ENCODE measurements around the gene POLR3E.

Gene POLR3E, protein sequence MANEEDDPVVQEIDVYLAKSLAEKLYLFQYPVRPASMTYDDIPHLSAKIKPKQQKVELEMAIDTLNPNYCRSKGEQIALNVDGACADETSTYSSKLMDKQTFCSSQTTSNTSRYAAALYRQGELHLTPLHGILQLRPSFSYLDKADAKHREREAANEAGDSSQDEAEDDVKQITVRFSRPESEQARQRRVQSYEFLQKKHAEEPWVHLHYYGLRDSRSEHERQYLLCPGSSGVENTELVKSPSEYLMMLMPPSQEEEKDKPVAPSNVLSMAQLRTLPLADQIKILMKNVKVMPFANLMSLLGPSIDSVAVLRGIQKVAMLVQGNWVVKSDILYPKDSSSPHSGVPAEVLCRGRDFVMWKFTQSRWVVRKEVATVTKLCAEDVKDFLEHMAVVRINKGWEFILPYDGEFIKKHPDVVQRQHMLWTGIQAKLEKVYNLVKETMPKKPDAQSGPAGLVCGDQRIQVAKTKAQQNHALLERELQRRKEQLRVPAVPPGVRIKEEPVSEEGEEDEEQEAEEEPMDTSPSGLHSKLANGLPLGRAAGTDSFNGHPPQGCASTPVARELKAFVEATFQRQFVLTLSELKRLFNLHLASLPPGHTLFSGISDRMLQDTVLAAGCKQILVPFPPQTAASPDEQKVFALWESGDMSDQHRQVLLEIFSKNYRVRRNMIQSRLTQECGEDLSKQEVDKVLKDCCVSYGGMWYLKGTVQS

GRCh38 chr16:22297114-22297870, at the start of gene POLR3E:
POLR3E (plus strand) TSS chr16:22297409; CDS start chr16:22302969, 5,560 bp downstream.
- DNase-seq (ENCODE audit: low read depth) = peak; percentile 88
- TF ChIP-seq CTCF (IDR thresholded peaks at IDR 0.05; ENCODE audit: low read depth, low read length, missing control alignments) = peak; percentile 79
- H3K4me3 ChIP-seq (ENCODE audit: low read depth, low read length) = peak within 1 kb of the TSS; percentile 84

DNA sequence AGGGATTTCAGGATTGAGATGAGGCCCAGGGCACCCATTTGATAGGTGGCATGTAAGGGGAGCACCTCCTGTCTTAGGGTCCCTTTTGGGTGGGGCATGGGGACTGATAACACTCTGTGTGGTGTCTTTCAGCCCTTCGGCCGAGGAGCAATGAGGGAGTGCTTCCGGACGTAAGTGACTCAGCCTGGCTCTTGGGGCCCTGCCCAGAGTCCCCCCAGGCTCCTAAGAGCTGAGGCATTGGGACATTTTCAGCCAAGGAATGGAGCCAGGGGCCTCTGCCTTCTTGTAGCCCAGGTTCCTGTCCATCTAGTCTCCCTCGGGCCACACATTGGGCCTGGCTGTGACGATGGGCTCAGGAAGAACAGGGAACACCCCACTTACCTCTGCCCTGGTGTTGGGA, 46.7 kb upstream of the POLR3E start:
- H3K4me3 ChIP-seq (ENCODE audit: low read depth, low read length) = no peak overlapping the region
- no peak for DNase-seq (ENCODE audit: low read depth)
- no peak for TF ChIP-seq CTCF (IDR thresholded peaks at IDR 0.05; ENCODE audit: low read depth, low read length, missing control alignments)

DNA sequence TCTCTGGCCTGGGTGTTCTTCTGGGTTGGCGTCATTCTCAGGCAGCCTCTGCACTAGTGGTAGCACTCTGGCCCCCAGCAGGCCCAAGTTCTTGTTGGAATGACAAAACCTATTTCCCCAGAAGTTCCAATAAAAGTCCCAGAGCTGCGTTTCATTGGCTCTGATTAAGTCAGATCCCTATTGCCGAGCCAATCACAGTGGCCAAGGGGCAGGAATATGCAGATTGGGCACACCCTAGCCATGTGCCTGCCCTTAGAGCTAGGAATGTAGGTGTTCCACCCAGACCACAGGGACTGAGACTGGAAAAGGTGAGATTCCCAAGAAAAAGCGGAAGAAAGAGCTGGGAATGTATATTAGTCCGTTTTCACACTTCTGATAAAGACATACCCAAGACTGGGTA, 44.9 kb upstream of the POLR3E start:
- H3K4me3 ChIP-seq (ENCODE audit: low read depth, low read length) = no peak overlapping the region
- TF ChIP-seq CTCF (IDR thresholded peaks at IDR 0.05; ENCODE audit: low read depth, low read length, missing control alignments) = no peak
- DNase-seq (ENCODE audit: low read depth) = no peak

GRCh38 chr16:22253272-22253671, 43.9 kb upstream of the POLR3E start:
- DNase-seq (ENCODE audit: low read depth) = no peak
- no peak overlapping the region for H3K4me3 ChIP-seq (ENCODE audit: low read depth, low read length)
- no peak for TF ChIP-seq CTCF (IDR thresholded peaks at IDR 0.05; ENCODE audit: low read depth, low read length, missing control alignments)

DNA sequence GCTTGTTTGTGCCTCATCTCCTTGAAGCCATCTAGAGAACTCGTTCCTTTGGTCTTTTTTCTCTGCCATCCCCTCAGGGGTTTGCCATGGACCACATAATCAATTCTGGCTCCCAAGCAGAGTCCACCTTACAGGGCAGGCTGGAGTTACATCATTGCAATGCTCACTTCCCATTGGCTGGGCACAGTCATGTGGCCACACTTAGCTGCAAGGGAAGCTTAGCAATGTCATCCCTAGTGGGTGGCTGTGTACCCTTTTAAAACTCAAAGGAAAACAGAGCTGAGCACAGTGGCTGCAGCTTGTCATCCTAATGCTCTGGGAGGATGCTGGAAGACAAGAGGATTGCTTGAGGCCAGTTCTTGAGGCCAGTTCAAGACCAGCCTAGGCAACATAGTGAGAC, 41.9 kb upstream of the POLR3E start:
- no peak for DNase-seq (ENCODE audit: low read depth)
- no peak overlapping the region for H3K4me3 ChIP-seq (ENCODE audit: low read depth, low read length)
- no peak for TF ChIP-seq CTCF (IDR thresholded peaks at IDR 0.05; ENCODE audit: low read depth, low read length, missing control alignments)

GRCh38 chr16:22257440-22257839, 39.8 kb upstream of the POLR3E start:
- H3K4me3 ChIP-seq (ENCODE audit: low read depth, low read length) = no peak overlapping the region
- DNase-seq (ENCODE audit: low read depth) = no peak
- no peak for TF ChIP-seq CTCF (IDR thresholded peaks at IDR 0.05; ENCODE audit: low read depth, low read length, missing control alignments)
